GM21526 (cell line): Measurements from ENCODE around the gene ZFY.

Experiments
- ATAC-seq: cut with Tn5 transposase; IDR thresholded peaks from one replicate; pipeline ENCODE4 v1.9.1; 2021; ENCODE audit warnings: moderate library complexity; ENCODE audit not compliant: unreplicated experiment, low FRiP score

ZFY gene

GRCh38 chrY:2934861-2935715 lies at the start of gene ZFY:
ZFY (plus strand) TSS chrY:2935381; CDS start chrY:2953937, 18,556 bp downstream.
- no peak for ATAC-seq

DNA sequence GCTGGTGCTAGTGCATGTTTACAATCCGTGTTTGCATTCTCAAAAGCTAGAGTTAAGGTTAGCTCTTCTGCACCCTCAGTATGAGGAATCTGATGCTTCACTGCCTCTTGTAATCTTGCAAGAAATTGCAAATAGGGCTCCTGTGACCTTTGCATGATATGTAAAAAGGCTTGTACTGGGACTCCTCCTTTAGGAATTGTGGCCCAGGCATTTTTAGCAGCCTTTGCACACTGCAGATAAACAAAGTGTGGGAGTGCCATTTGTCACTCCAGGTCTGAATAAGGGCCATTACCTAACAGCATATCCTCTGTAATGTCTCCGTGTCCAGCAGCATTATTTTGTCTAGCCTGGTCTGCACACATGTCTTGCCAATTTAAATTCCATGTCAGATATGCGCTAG lies 49.3 kb upstream of the ZFY start:
- no peak for ATAC-seq

DNA sequence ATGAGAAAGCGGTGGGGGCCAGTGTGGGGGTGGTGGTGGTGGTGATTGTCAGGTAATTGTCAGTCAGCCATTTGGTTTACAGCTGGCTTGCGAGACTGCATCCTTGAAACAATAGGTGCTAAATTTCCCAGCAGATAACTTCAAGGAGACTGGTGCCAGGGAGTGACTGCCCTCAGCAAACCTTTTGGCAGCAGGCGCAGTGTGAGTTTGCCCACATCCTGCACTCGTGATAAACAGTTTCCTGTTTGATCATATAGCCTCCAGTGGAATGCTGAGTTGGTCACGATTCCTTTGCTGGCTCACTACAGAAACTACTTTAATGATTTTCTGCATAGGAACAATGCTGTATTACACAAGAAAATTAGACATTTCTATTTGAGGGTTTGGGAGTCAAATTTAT lies 47.8 kb upstream of the ZFY start:
- ATAC-seq: no peak

DNA sequence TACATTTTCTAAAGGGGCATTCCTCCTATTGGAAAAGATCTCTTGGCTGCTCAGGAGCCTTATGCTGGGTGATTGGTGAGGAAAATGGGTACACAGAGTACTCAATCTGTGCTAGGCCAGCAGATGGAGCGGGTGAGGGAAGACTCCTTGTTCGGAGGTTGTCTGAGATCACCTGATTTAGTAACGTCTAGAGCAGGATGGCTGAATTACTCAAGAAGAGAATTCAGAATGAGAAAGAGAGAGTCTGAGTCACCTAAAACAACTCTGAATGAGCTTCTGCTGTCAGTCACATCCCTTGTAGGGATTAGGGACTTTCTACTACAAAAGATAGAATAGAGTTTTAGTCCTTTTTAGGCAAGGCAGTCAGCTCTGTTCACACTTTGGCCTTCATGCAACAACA lies 47.2 kb upstream of the ZFY start:
- no peak for ATAC-seq

DNA sequence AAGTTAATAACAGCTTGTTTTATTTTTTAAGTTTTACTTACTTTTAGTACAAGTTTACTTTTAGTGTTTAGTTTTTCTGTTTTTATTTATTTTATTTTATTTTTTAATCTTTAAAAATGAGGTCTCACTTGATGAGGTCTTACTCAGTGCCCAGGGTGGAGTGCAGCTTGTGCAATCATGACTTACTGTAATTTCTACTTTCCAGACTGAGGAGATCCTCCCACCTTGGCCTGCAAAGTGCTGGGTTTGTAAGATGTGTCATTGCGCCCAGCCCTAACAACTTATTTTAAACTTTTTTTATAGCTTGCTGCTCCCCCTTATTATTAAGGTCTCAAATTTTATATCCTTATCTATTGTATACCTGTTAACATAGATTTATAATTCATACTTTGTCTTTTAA lies 41.7 kb upstream of the ZFY start:
- no peak for ATAC-seq

DNA sequence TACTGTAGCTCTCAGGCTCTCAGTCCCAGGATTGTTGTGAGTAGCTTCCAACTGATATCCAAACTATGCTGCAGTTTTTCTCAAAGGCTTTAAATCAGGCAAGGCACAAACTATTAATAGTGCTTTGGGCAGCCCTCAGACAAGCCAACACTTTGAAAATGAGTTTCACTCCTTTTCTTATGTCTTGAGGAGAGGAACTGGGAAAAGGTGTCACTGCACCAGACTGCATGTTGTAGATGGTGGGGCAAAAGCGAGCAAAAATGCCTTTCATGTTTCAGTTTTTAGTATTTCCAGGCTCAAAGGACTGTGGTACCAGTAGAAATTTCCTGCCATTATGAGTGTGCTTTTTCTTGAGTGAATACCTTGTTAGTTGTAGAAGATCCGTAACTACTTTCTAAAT lies 39.1 kb upstream of the ZFY start:
- ATAC-seq: no peak

DNA sequence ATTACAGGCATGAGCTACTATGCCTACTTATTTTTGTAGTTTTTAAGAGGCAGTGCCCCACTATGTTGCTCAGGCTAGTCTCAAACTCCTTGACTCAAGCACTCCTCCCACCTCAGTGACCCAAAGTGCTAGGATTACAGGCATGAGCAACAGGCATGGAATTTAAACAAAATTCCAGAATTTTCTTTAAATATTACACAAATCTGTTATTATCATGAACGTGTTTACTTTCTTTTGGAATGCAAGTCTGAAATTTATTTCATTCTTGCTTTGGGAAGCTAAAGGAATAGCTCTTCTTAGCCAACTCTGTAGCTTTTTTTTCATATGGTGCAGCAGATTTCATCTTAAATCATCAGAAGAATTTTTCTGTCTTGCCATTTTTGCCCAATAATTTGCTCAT lies 27.8 kb upstream of the ZFY start:
- no peak for ATAC-seq

DNA sequence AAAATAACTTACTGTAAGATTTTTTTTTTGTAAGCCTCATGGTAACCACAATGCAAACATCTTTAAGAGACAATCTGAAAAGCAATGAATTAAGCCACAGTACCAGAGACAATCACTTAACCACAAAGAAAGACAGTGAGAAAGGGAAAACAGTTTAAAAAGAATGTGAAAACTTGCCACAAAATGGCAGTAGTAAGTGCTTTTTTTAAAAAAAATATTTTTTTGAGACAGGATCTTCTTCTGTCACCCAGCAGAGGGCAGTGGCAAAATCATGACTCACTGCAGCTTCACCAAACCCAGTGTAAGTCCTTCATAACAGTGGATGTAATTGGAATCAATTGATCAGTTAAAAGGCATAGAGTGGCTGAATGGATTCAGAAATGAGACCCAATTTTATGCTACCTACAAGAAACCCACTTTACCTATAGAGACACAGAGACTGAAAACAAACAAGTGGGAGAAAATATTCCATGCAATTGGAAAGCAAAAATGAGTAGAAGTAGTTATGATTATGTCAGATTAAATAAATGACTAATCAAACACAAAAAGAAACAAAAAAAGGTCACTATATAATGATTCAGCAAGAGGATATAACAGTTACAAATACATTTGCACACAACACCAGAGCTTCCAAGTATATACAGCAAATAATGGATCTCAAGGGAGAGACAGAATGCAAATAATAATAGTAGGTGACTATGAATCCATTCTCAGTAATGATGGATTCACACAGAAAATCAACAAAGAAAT lies 21.9 kb upstream of the ZFY start:
- ATAC-seq: no peak

- no peak for ATAC-seq
Measured at GRCh38 chrY:2934078-2934477, 1.1 kb upstream of the ZFY start.

- no peak for ATAC-seq
Measured at GRCh38 chrY:2935716-2936435, 695 bp downstream of the ZFY start.

DNA sequence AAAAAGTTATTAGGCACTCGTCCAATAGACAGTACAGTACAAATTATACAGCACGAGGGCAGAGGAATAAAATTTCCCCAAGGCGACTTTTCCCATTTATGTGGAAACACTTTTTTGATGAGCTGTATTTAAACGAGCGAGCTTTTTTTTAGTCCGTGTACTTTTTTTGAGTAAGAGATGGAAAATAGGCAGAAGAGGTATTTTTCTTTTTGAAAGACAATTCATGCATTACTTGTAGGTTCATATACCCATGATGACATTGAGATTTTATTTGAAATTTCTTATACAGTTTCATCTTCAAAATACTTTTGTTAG lies 1.2 kb downstream of the ZFY start:
- ATAC-seq: no peak

DNA sequence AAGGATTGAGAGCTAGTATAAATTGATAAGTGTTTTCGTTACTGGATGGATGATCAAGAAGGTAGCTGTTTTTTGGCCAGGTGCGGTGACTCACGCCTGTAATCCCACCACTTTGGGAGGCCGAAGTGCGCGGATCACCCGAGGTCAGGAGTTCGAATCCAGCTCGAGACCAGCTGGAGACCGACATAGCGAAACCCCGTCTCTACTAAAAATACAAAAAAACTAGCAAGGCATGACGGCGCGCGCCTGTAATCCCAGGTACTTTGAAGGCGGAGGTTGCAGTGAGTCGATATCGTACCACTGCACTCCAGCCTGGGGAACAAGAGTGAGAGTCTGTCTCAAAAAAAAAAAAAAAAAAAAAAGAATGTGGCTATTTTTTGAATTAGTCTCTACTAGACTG lies 2.0 kb downstream of the ZFY start:
- ATAC-seq: no peak

- ATAC-seq: no peak
Measured at GRCh38 chrY:2949590-2950252, 14.5 kb downstream of the ZFY start.

- no peak for ATAC-seq
Measured at GRCh38 chrY:2950655-2951054, 15.5 kb downstream of the ZFY start.

GRCh38 chrY:2952912-2953311 lies 17.7 kb downstream of the ZFY start:
- no peak for ATAC-seq

GRCh38 chrY:2954735-2955134 lies 19.6 kb downstream of the ZFY start:
- ATAC-seq: no peak

DNA sequence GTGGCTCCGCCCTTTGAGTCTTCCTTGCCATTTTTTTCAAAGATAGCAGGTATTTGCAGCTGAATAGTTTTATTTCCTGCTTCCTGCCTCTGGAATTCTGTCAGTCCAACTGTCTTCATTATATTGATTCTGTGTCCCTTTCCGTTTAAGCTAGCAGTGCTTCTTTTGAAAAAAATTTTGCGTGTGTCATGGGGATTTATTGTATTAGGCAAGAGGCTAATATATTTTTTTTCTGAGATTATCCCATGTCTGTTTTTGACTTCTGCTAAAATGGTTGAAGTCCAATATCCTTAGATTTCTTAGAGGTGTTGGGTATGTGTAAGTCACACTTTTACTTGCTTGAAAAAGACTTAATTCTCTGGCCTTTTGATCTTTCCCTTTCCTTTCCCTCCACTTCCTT lies 20.4 kb downstream of the ZFY start:
- ATAC-seq: no peak

DNA sequence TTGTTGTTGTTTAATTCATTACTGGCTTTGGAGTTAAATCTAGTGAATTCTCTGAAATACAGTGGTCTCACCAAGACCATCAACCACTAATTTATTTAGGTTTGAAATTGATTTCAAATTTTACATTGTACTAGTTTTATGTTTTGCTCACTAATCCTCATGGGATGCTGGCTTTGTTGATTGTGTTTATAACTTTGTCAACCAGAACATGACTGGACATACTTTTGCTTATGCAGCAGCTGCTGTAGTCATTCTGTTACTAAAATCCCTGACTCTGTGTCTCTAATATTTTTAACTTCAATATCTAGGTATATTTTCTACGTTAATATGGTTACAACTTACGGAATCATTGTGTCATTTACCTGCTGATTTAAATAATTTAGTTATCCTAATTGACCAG lies 26.9 kb downstream of the ZFY start:
- ATAC-seq: no peak

- no peak for ATAC-seq
Measured at GRCh38 chrY:2964814-2965213, 29.6 kb downstream of the ZFY start.

GRCh38 chrY:2965629-2966028 lies 30.4 kb downstream of the ZFY start:
- no peak for ATAC-seq

GRCh38 chrY:2969561-2969960 lies 34.4 kb downstream of the ZFY start:
- ATAC-seq: no peak
